SU-DHL-6 (cell line): ENCODE results near the gene ACVR1B.

Experiments
- H2AFZ ChIP-seq: fragments of 200-600 bp; sonication (generic); 2 replicates; pipeline ENCODE4 v1.6.1; 2014; ENCODE audit warnings: low read depth, mild to moderate bottlenecking, moderate library complexity, mixed read lengths, antibody characterized with exemption, low read length; ENCODE audit not compliant: severe bottlenecking
- H3F3A ChIP-seq: fragments of 200-600 bp; shearing (Covaris generic); 2 replicates; pipeline ENCODE4 v1.6.0; 2016; ENCODE audit warnings: antibody characterized with exemption, mild to moderate bottlenecking; ENCODE audit not compliant: insufficient read depth
- H3K27ac ChIP-seq: fragments of 200-600 bp; sonication (generic); 2 replicates; pipeline ENCODE4 v1.5.1; 2016; ENCODE audit warnings: low read depth, mild to moderate bottlenecking, low read length, moderate library complexity, mixed read lengths
- H3K27me3 ChIP-seq: fragments of 200-600 bp; sonication (generic), shearing (Covaris generic); 2 replicates; pipeline ENCODE4 v1.6.0; 2014; ENCODE audit warnings: mild to moderate bottlenecking, low read length
- H3K36me3 ChIP-seq: fragments of 200-600 bp; sonication (generic); 2 replicates; pipeline ENCODE4 v1.6.1; 2014; ENCODE audit warnings: mild to moderate bottlenecking, low read length, mixed read lengths
- H3K4me2 ChIP-seq: fragments of 300-600, 200-600 bp; shearing (Covaris generic), sonication (generic); 2 replicates; pipeline ENCODE4 v1.6.0; 2014; ENCODE audit warnings: low read length, low read depth, mild to moderate bottlenecking; ENCODE audit not compliant: poor library complexity, severe bottlenecking
- H3K4me3 ChIP-seq: fragments of 200-600 bp; sonication (generic); 2 replicates; pipeline ENCODE4 v1.5.1; 2014; ENCODE audit warnings: antibody characterized with exemption, low read length, mild to moderate bottlenecking, mixed read lengths; ENCODE audit not compliant: insufficient read depth, poor library complexity, severe bottlenecking
- H3K79me2 ChIP-seq: fragments of 200-600 bp; sonication (generic); 2 replicates; pipeline ENCODE4 v1.6.1; 2014; ENCODE audit warnings: mild to moderate bottlenecking, low read length, moderate library complexity; ENCODE audit not compliant: insufficient read depth
- H3K9ac ChIP-seq: fragments of 200-600 bp; sonication (generic); 2 replicates; pipeline ENCODE4 v1.7.0; 2014; ENCODE audit warnings: mild to moderate bottlenecking, low read length
- H3K9me2 ChIP-seq: fragments of 200-600 bp; sonication (generic); replicated peaks from 2 replicates; pipeline ENCODE4 v1.6.1; 2014; ENCODE audit warnings: low read length; ENCODE audit not compliant: insufficient read depth
- H3K9me3 ChIP-seq: fragments of 200-600 bp; sonication (generic); 2 replicates; pipeline ENCODE4 v1.6.1; 2014; ENCODE audit warnings: low read length, mixed read lengths; ENCODE audit not compliant: insufficient read depth
- H4K20me1 ChIP-seq: fragments of 200-600 bp; sonication (generic); 2 replicates; pipeline ENCODE4 v1.6.1; 2014; ENCODE audit warnings: low read depth, mild to moderate bottlenecking, antibody characterized with exemption, low read length, moderate library complexity, mixed read lengths
- EZH2phosphoT487 ChIP-seq: fragments of 200-600 bp; sonication (generic), shearing (Covaris generic); conservative IDR thresholded peaks from 2 replicates; pipeline ENCODE4 v1.6.1; 2018; ENCODE audit warnings: mild to moderate bottlenecking, antibody characterized with exemption, low read length, moderate library complexity, mixed read lengths
- TF ChIP-seq, protein P1 (sequence below): fragments of 200-600 bp; sonication (generic); IDR thresholded peaks from one replicate; pipeline ENCODE4 v1.5.1; 2017; ENCODE audit warnings: antibody characterized with exemption, mild to moderate bottlenecking, low read length, moderate library complexity; ENCODE audit not compliant: insufficient read depth, poor library complexity, severe bottlenecking

ACVR1B gene

DNA sequence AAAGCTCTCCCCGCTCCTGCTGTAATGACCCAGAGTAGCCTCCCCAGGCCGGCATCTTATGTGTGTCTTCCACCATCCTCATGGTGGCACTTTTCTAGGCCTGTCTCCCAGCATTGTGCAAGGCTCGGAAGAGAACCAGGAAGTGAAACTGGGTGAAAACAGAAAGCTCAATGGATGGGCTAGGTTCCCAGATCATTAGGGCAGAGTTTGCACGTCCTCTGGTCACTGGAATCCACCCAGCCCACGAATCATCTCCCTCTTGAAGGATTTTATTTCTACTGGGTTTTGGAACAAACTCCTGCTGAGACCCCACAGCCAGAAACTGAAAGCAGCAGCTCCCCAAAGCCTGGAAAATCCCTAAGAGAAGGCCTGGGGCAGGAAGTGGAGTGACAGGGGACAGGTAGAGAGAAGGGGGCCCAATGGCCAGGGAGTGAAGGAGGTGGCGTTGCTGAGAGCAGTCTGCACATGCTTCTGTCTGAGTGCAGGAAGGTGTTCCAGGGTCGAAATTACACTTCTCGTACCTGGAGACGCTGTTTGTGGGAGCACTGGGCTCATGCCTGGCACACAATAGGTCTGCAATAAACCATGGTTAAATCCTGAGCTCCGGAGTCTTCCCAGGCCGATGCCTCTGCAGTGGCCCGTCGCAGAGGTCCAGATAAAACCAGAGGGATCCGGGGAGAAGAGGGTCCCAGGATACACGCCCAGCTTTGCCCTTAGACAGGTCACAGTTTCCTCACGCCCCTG, 28.6 kb upstream of the ACVR1B start:
- no peaks in the 10 kb centered on the region for H4K20me1 ChIP-seq
- H3K9ac ChIP-seq, result no peak overlapping the region
- H2AFZ ChIP-seq, result no peak overlapping the region
- H3K9me2 ChIP-seq, result no peaks in the 10 kb centered on the region
- H3K27ac ChIP-seq, result no peak overlapping the region
- no peak overlapping the region for H3K4me3 ChIP-seq
- H3K79me2 ChIP-seq, result no peaks in the 10 kb centered on the region
- H3K27me3 ChIP-seq, result no peaks in the 10 kb centered on the region
- H3K9me3 ChIP-seq, result no peaks in the 10 kb centered on the region
- no peak overlapping the region for H3K4me2 ChIP-seq
- no peak for TF ChIP-seq EZH2phosphoT487
- H3F3A ChIP-seq, result no peaks in the 10 kb centered on the region
- H3K36me3 ChIP-seq, result no peaks in the 10 kb centered on the region

DNA sequence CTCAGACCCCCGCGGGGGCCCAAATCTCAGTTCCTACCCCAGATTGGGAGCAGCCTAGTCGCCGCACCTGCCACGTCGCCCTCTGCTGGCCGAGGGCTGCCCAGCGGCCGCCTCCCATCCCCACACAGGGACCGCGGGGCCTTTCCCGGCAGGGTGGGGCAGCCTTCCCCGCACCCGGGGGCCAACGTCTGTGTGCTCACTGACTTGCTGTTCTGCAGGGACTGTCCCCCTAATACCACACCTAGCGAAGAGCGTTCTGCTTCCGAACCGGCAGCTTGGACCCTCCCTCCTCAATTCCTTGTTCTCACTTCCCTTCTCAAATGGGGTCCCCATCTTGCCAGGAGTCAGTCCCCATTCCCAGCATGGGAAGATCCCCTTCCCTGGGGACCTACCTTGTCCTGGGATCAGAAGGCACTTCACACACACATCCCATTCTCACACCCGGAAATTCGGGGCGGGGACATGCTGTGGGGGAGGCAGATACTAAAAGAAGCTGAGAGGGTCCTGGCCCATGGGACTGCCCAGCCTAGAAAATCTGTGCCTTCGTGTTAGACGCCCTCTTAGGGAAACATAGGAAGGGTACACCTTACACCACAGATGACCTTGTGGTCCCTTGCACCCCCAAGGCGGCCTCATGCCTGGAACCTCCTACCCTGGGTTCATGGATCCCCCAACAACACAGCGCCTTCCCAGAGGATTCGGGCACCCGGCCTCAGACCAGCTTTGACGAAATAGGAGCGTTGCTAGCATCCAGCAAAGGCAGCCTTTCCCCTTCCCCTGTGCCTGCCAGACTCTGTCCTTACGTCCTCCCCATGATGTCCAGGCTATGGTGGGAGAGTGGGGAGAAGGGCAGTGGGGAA, 27.8 kb upstream of the ACVR1B start:
- no peaks in the 10 kb centered on the region for H3K36me3 ChIP-seq
- H2AFZ ChIP-seq, result no peak overlapping the region
- H3K9me3 ChIP-seq, result no peaks in the 10 kb centered on the region
- TF ChIP-seq, protein P1, sequence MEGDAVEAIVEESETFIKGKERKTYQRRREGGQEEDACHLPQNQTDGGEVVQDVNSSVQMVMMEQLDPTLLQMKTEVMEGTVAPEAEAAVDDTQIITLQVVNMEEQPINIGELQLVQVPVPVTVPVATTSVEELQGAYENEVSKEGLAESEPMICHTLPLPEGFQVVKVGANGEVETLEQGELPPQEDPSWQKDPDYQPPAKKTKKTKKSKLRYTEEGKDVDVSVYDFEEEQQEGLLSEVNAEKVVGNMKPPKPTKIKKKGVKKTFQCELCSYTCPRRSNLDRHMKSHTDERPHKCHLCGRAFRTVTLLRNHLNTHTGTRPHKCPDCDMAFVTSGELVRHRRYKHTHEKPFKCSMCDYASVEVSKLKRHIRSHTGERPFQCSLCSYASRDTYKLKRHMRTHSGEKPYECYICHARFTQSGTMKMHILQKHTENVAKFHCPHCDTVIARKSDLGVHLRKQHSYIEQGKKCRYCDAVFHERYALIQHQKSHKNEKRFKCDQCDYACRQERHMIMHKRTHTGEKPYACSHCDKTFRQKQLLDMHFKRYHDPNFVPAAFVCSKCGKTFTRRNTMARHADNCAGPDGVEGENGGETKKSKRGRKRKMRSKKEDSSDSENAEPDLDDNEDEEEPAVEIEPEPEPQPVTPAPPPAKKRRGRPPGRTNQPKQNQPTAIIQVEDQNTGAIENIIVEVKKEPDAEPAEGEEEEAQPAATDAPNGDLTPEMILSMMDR, result peak; percentile 78
- no peak for TF ChIP-seq EZH2phosphoT487
- no peak overlapping the region for H3K4me3 ChIP-seq
- no peaks in the 10 kb centered on the region for H3K9me2 ChIP-seq
- no peak overlapping the region for H3K9ac ChIP-seq
- no peak overlapping the region for H3K27ac ChIP-seq
- H3K79me2 ChIP-seq, result no peaks in the 10 kb centered on the region
- H3F3A ChIP-seq, result no peaks in the 10 kb centered on the region
- H3K27me3 ChIP-seq, result no peaks in the 10 kb centered on the region
- no peak overlapping the region for H3K4me2 ChIP-seq
- H4K20me1 ChIP-seq, result no peaks in the 10 kb centered on the region

DNA sequence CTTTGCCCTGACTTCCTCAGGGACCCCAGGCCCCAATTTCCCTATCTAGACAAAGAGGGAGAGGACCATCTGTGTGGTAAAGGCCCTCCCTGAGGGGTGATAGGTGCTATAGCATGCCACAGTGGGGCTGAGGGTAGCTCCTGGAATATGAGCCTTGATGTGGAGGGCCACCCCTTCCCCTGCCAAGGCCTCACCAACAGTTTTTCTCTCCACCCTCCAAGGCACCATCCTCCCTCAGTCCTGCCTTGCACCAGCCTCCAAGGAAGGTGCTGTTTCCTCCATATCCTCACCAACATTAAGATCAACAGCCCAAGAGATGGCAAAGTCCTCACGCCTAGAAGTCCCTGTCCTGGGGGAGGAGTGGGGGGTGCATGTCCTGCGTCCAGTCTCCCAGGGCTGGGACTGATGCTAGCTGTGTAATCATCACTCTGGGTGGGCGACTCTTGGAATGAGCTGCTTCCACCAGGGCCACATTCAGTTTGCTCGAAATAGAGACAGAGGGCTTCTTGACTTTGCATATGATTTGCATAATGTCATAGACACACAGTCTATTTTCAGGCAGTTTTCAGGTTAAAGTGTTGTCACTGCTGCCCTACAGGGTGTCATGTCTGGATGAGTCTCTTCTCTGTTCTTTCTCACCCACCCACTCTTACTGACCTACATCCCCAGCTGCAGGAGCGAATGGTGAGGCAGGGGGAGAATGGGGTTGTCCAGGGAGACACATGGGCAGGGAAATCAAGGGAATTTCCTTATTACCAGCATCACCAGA, 26.8 kb upstream of the ACVR1B start:
- no peaks in the 10 kb centered on the region for H3K27me3 ChIP-seq
- H3K9me3 ChIP-seq, result no peaks in the 10 kb centered on the region
- H3K9ac ChIP-seq, result no peak overlapping the region
- no peaks in the 10 kb centered on the region for H3K9me2 ChIP-seq
- no peak overlapping the region for H3K4me3 ChIP-seq
- H3K79me2 ChIP-seq, result no peaks in the 10 kb centered on the region
- no peak overlapping the region for H3K27ac ChIP-seq
- H3K36me3 ChIP-seq, result no peaks in the 10 kb centered on the region
- no peak overlapping the region for H2AFZ ChIP-seq
- H3K4me2 ChIP-seq, result no peak overlapping the region
- no peaks in the 10 kb centered on the region for H3F3A ChIP-seq
- TF ChIP-seq, protein P1, result no peak
- TF ChIP-seq EZH2phosphoT487, result no peak
- H4K20me1 ChIP-seq, result no peaks in the 10 kb centered on the region
